Prostate gland (tissue), 2 donors: ENCODE data around the gene SYPL2. TPM values are rescaled to one million over a fixed set of nuclear protein-coding genes. Genes with fewer than 3 reads are reported as not detected.

Experiments
- DNase-seq: peaks from one replicate; pipeline ENCODE4 v3.0.0-alpha.2; 2019; ENCODE audit warnings: low spot score
- H3K27ac ChIP-seq, 2 donors: fragments of 200-600 bp; sonication (generic); 2 replicates each; pipeline ENCODE4 v1.5.1; 2017 to 2019
- H3K27me3 ChIP-seq: fragments of 200-600 bp; sonication (generic); replicated peaks from 2 replicates; pipeline ENCODE4 v1.5.1; 2019; ENCODE audit not compliant: insufficient read depth
- H3K36me3 ChIP-seq, 2 donors: fragments of 200-600 bp; sonication (generic); 1 replicate in 1 of 2; 2 replicates in 1 of 2; pipeline versions ENCODE4 v1.5.1 to v1.8.1; 2017 to 2019
- H3K4me1 ChIP-seq: fragments of 200-600 bp; sonication (generic); replicated peaks from 2 replicates; pipeline ENCODE4 v1.5.1; 2019
- H3K4me3 ChIP-seq, 2 donors: fragments of 200-600 bp; sonication (generic); 2 replicates each; pipeline ENCODE4 v1.5.1; 2017 to 2019
- H3K9me3 ChIP-seq: fragments of 200-600 bp; sonication (generic); 2 replicates; pipeline ENCODE4 v1.5.1; 2017
- POLR2A ChIP-seq: fragments of 450-650 bp; IDR thresholded peaks from one replicate; pipeline ENCODE4 v1.6.1; 2016; ENCODE audit warnings: antibody characterized with exemption, mild to moderate bottlenecking
- POLR2AphosphoS5 ChIP-seq: sonication (generic); formaldehyde crosslinking; IDR thresholded peaks from one replicate; pipeline ENCODE4 v1.6.1; 2017; ENCODE audit warnings: antibody characterized with exemption
- WGBS: methylation state at CpG from one replicate; pipeline ENCODE4 v1.1.5; 2018; 5-methylcytosine and 5-hydroxymethylcytosine counted together
- intact Hi-C: fragments of 100-400 bp; cut with DNase I; formaldehyde crosslinking; loops from one replicate; pipeline ENCODE4 v1.14.2; 2022
- total RNA-seq, 2 donors: library from RNA; depleted of rRNA; stranded (reverse); fragments of >200 nt; gene quantifications; one replicate each; pipeline ENCODE4 v1.1.0, GENCODE V29; 2016
- TF ChIP-seq, protein P1 (sequence below), 4 experiments: fragments of 200-600 bp in 2 of 4; fragments of 450-650 bp in 2 of 4; sonication (generic) in 2 of 4; IDR thresholded peaks; 1 replicate in 3 of 4; 2 replicates in 1 of 4; pipeline ENCODE4 v1.5.1; 2016 to 2019; ENCODE audit warnings: antibody characterized with exemption in 4 of 4, mild to moderate bottlenecking in 2 of 4, moderate library complexity in 2 of 4

SYPL2 gene
- total RNA-seq, 2 donors from 2014 or later, result 1.3 to 48.1 TPM

DNA sequence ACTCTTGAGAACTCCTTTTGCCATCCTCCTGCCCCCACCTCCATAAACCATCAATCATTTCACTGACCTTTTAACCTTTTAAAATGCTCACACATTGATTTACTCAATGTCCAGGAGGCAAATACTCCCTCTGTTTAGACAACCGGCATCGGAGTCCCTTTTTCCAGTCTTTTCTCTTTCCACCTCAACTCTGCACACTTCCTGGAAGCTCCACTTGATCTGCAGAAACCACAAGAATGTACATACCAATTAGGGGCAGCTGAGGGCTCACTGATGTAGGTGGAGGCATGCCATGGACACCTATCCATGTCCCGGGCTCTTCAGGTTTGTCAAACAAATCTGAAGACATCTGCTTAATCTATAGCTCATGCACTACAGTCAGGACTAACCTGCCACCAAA, 48.5 kb downstream of the SYPL2 start:
- intact Hi-C loops, result no loop called here
- TF ChIP-seq, protein P1, sequence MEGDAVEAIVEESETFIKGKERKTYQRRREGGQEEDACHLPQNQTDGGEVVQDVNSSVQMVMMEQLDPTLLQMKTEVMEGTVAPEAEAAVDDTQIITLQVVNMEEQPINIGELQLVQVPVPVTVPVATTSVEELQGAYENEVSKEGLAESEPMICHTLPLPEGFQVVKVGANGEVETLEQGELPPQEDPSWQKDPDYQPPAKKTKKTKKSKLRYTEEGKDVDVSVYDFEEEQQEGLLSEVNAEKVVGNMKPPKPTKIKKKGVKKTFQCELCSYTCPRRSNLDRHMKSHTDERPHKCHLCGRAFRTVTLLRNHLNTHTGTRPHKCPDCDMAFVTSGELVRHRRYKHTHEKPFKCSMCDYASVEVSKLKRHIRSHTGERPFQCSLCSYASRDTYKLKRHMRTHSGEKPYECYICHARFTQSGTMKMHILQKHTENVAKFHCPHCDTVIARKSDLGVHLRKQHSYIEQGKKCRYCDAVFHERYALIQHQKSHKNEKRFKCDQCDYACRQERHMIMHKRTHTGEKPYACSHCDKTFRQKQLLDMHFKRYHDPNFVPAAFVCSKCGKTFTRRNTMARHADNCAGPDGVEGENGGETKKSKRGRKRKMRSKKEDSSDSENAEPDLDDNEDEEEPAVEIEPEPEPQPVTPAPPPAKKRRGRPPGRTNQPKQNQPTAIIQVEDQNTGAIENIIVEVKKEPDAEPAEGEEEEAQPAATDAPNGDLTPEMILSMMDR (IDR thresholded peaks at IDR 0.05), result no peak
- TF ChIP-seq POLR2A (no peak), POLR2AphosphoS5 (no peak)
- Histone ChIP-seq H3K4me3 (no peak overlapping the region), H3K27ac (no peak overlapping the region), H3K9me3 (no peaks in the 10 kb centered on the region), H3K36me3 (no peaks in the 10 kb centered on the region), H3K4me1 (no peaks in the 10 kb centered on the region), H3K27me3 (no peaks in the 10 kb centered on the region)
- WGBS, result 52% methylated on average over 3 of the region's 3 CpGs
- DNase-seq, result no peak

GRCh38 chr1:109516872-109517271, 50.5 kb downstream of the SYPL2 start:
- DNase-seq, result no peak
- WGBS, result 79% methylated on average over 5 of the region's 5 CpGs

GRCh38 chr1:109517337-109517736, 51.0 kb downstream of the SYPL2 start:
- Histone ChIP-seq H3K9me3 (no peaks in the 10 kb centered on the region), H3K27me3 (no peaks in the 10 kb centered on the region), H3K4me3 (no peak overlapping the region), H3K4me1 (no peaks in the 10 kb centered on the region), H3K27ac (no peak overlapping the region), H3K36me3 (no peaks in the 10 kb centered on the region)
- DNase-seq, result no peak
- WGBS, result 88% methylated on average over 5 of the region's 5 CpGs
- TF ChIP-seq POLR2AphosphoS5, result no peak
- TF ChIP-seq, protein P1 (IDR thresholded peaks at IDR 0.05), result no peak
- intact Hi-C loops, result no loop called here

More at GRCh38 chr1:109516872-109517271, 50.5 kb downstream of the SYPL2 start:
- Histone ChIP-seq H3K4me1 (no peaks in the 10 kb centered on the region), H3K36me3 (no peaks in the 10 kb centered on the region), H3K4me3 (no peak overlapping the region), H3K9me3 (no peaks in the 10 kb centered on the region), H3K27me3 (no peaks in the 10 kb centered on the region), H3K27ac (no peak overlapping the region)
- intact Hi-C loops, result no loop called here
- TF ChIP-seq POLR2AphosphoS5, result no peak
- no peak for TF ChIP-seq POLR2A
- TF ChIP-seq, protein P1 (IDR thresholded peaks at IDR 0.05), result no peak

DNA sequence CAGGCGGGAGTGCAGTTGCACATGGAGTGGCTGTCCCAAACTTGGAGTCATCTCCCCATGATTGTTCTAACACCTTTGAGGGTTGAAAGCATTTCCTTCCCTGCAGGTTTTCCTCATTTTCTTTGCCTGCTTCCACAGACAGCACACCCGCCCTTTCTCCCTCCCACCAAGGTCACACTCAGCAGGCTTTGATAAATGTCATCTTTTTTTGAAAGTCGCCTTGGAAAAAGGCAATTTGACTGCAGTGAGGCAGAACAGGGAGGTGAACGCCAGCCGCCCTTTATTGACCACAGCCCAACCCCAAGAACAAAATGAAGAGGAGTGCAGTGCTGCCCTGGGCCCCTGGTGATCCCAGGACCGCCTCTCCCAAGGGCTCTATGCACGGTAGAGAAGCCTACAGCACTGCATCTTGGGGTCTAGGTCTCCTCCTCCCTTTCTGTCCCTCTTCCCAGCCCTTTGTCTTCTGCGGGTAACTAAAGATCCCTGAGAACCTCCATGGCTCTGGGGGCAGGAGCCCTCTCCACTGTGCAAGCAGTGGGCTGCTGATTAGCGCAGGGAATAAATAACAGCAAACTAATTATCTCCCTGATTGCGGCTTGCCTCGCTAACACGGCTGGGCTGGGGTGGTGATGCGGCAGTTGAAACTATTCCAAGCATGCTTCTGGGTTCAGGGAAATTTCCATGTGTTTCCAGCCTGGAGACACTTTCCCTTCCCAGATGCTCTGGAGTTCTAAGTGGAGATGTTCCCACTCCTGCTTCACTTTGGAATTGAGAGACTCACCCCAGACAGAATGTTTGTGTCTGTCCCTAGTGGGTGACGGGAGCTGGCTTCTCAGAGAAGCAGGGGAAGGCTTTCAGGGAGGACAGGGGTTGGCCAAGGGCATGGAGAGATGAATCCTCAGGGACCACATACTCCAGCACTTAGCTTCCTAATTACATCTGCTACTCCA, 54.9 kb downstream of the SYPL2 start:
- H3K27me3 ChIP-seq, result no peaks in the 10 kb centered on the region
- no peak overlapping the region for H3K4me3 ChIP-seq
- 63% methylated on average over 14 of the region's 14 CpGs for WGBS
- no peak for DNase-seq
- TF ChIP-seq POLR2A, result no peak
- TF ChIP-seq POLR2AphosphoS5, result no peak
- TF ChIP-seq, protein P1 (IDR thresholded peaks at IDR 0.05), result no peak
- H3K36me3 ChIP-seq, result no peaks in the 10 kb centered on the region
- no peak overlapping the region for H3K27ac ChIP-seq
- intact Hi-C loops, result no loop called here
- no peaks in the 10 kb centered on the region for H3K4me1 ChIP-seq
- no peaks in the 10 kb centered on the region for H3K9me3 ChIP-seq

- 95% methylated on average over 7 of the region's 7 CpGs for WGBS
- no peak for DNase-seq
- Histone ChIP-seq H3K27me3 (no peaks in the 10 kb centered on the region), H3K4me3 (no peak overlapping the region), H3K9me3 (no peaks in the 10 kb centered on the region), H3K36me3 (no peaks in the 10 kb centered on the region), H3K27ac (no peak overlapping the region), H3K4me1 (no peaks in the 10 kb centered on the region)
- TF ChIP-seq POLR2A (no peak), POLR2AphosphoS5 (no peak)
- TF ChIP-seq, protein P1 (IDR thresholded peaks at IDR 0.05), result no peak
- intact Hi-C loops, result no loop called here
Observed at GRCh38 chr1:109522026-109522425, 55.7 kb downstream of the SYPL2 start.
